Measurements from ENCODE around the gene JAML.

JAML gene

DNA sequence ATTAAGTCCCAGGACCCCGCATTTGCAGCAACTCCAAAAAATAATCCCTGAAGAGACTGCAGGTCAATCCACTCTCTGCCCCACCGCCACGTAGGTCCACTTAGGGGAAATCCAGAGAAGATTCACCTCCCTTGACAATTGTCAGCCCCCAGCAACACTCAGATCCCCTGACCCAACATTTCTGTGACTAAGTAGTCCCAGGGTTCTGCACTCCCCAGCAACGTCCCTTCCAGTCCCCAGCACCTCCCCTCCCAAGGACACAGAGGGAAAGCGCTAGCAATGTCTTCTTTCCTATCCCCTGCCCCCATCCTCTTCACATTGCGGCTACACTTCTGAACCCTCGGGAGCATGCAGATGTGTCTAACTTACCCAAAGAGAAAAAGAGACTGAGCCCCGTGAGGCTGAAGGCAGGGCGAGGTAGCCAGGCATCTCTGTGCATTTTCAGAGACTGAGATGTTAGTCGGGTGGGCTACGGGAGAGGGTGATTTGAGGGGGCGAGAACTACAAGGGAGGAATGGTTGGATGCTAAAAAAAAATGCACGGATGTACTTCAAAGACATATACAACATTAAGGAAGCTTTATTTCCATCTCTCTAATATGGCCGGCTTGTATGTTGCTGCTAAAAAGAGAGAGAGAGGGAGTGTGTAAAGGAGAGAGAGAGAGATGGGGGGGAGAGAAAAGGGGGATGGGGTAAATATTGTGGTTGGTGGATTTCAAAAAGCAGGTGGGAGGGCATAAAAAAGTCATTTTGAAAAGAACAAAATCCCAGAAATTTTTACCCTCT is 48.6 kb downstream of the JAML start, which contains the start of gene SCN2B:
Gene SCN2B, minus strand, starts transcription at position 647 of the 785 bp plus-strand sequence. Its CDS starts 208 bp downstream, at position 439.
- no peaks in the 10 kb centered on the region for H3K9me3 ChIP-seq (ENCODE audit: low read length)
- H3K9ac ChIP-seq (ENCODE audit: low read length): no peak within 1 kb of the TSS
- peak within 1 kb of the TSS; percentile 22 for H3K4me3 ChIP-seq (ENCODE audit: low read depth, low read length, poor library complexity, severe bottlenecking)

DNA sequence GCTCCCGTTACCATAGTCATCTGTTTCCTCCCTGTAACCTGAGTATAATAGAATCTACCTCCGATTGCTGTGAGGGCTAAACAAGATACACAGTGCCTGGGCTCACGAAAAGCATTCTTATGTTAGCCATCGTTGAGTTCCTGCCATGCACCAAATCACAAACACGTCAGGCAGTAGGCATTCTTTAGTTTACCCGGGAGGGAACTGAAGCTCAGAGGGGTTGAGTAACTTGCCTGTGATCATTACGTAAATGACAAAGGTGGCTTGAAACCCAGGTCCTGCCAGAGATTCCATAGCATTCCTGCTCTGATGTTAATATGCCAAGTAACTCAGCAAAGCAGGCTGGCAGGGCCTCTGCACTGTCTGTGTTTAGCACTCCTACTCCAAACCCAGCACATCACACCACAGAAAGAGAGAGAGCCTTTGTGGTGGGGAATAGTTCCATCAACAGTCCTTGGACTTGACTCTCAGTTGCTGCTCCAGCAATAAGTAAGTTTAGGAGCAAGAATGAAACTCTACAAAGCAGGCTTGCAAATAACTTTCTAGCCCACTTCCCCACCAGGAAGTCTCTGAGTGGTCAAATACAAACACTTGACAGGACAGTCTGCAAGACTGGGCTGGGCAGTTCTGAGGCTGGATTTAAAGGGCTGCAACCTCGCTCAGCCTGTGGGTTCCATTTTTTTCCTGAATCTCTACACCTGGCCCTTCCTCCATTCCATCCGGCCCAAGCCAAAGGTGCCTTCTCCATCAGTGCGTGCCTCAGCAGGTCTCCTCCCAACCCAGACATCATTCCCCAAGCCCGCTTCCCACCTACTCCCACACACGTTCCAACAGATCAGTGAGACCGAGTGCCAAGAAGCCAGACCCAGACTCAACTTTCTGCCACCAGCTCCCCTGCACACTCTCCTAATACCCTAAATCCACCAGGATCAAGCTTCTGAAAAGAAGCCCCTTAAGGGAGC is 49.5 kb downstream of the JAML start:
- Histone ChIP-seq H3K9ac (ENCODE audit: low read length) (no peak overlapping the region), H3K4me3 (ENCODE audit: low read depth, low read length, poor library complexity, severe bottlenecking) (no peak overlapping the region), H3K9me3 (ENCODE audit: low read length) (no peaks in the 10 kb centered on the region), H3K9me2 (ENCODE audit: low read depth, low read length) (no peaks in the 10 kb centered on the region), H3K36me3 (ENCODE audit: insufficient read depth, low read length) (no peaks in the 10 kb centered on the region), H3F3A (ENCODE audit: insufficient read depth, low read length) (no peaks in the 10 kb centered on the region), H3K4me2 (ENCODE audit: low read length) (no peak overlapping the region), H3K79me2 (ENCODE audit: insufficient read depth, low read length) (no peaks in the 10 kb centered on the region), H3K27me3 (ENCODE audit: insufficient read depth, low read length) (no peaks in the 10 kb centered on the region; the same call in 1 of the 2 replicates), H3K4me1 (ENCODE audit: insufficient read depth, low read length, severe bottlenecking) (peaks cover 4% of the 10 kb centered on the region), H4K20me1 (ENCODE audit: insufficient read depth, low read length) (no peaks in the 10 kb centered on the region), H2AFZ (ENCODE audit: low read length) (no peak overlapping the region), H3K27ac (ENCODE audit: low read depth, low read length, poor library complexity, severe bottlenecking) (no peak overlapping the region)
- TF ChIP-seq, protein P1, sequence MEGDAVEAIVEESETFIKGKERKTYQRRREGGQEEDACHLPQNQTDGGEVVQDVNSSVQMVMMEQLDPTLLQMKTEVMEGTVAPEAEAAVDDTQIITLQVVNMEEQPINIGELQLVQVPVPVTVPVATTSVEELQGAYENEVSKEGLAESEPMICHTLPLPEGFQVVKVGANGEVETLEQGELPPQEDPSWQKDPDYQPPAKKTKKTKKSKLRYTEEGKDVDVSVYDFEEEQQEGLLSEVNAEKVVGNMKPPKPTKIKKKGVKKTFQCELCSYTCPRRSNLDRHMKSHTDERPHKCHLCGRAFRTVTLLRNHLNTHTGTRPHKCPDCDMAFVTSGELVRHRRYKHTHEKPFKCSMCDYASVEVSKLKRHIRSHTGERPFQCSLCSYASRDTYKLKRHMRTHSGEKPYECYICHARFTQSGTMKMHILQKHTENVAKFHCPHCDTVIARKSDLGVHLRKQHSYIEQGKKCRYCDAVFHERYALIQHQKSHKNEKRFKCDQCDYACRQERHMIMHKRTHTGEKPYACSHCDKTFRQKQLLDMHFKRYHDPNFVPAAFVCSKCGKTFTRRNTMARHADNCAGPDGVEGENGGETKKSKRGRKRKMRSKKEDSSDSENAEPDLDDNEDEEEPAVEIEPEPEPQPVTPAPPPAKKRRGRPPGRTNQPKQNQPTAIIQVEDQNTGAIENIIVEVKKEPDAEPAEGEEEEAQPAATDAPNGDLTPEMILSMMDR (IDR thresholded peaks at IDR 0.05; ENCODE audit: low read length): no peak
- TF ChIP-seq EZH2 (IDR thresholded peaks at IDR 0.05; ENCODE audit: borderline replicate concordance, low read length): no peak

More for the DNA sequence above, 48.6 kb downstream of the JAML start, which contains the start of gene SCN2B:
- no peak within 1 kb of the TSS for H3K4me2 ChIP-seq (ENCODE audit: low read length)
- no peak within 1 kb of the TSS for H3K27ac ChIP-seq (ENCODE audit: low read depth, low read length, poor library complexity, severe bottlenecking)
- H3K4me1 ChIP-seq (ENCODE audit: insufficient read depth, low read length, severe bottlenecking): peaks cover 5% of the 10 kb centered on the region
- H3K9me2 ChIP-seq (ENCODE audit: low read depth, low read length): no peaks in the 10 kb centered on the region
- H3K79me2 ChIP-seq (ENCODE audit: insufficient read depth, low read length): no peaks in the 10 kb centered on the region
- TF ChIP-seq, protein P1 (IDR thresholded peaks at IDR 0.05; ENCODE audit: low read length): no peak
- no peak for TF ChIP-seq EZH2 (IDR thresholded peaks at IDR 0.05; ENCODE audit: borderline replicate concordance, low read length)
- H3F3A ChIP-seq (ENCODE audit: insufficient read depth, low read length): no peaks in the 10 kb centered on the region
- H3K27me3 ChIP-seq (ENCODE audit: insufficient read depth, low read length): no peaks in the 10 kb centered on the region
- no peaks in the 10 kb centered on the region for H3K36me3 ChIP-seq (ENCODE audit: insufficient read depth, low read length)
- H4K20me1 ChIP-seq (ENCODE audit: insufficient read depth, low read length): no peaks in the 10 kb centered on the region
- H2AFZ ChIP-seq (ENCODE audit: low read length): no peak within 1 kb of the TSS

DNA sequence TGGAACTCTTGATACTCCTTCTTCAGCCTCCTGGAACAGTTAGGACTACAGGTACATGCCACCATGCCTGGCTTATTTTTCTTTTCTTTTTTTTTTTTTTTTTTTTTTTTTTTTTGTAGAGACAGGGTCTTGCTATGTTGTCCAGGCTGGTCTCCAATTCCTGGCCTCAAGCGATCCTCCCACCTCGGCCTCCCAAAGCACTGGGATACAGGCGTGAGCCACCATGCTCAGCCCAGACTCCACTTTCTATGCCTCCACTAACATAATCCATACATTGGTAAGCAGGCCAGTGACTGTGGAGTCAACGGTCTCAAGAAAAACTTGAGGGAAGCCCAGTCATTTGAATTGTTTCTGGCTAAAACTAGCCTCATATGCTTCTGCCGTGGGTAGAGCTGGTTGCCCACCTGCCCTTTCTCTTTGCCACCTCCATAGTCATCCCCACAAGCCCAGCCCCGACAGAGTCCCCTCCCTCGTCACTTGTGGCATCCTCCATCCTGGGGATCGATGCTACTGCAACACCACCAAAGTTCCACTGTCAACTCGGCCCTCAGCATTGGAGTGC is 50.7 kb downstream of the JAML start:
- no peak overlapping the region for H3K4me2 ChIP-seq (ENCODE audit: low read length)
- H3K27me3 ChIP-seq (ENCODE audit: insufficient read depth, low read length): no peaks in the 10 kb centered on the region; the same call in 1 of the 2 replicates

More for the DNA sequence above, 50.7 kb downstream of the JAML start:
- TF ChIP-seq EZH2 (IDR thresholded peaks at IDR 0.05; ENCODE audit: borderline replicate concordance, low read length): no peak
- TF ChIP-seq, protein P1 (IDR thresholded peaks at IDR 0.05; ENCODE audit: low read length): no peak
- no peaks in the 10 kb centered on the region for H3K79me2 ChIP-seq (ENCODE audit: insufficient read depth, low read length)
- no peaks in the 10 kb centered on the region for H3K4me1 ChIP-seq (ENCODE audit: insufficient read depth, low read length, severe bottlenecking)
- H2AFZ ChIP-seq (ENCODE audit: low read length): no peak overlapping the region
- H3F3A ChIP-seq (ENCODE audit: insufficient read depth, low read length): no peaks in the 10 kb centered on the region
- no peak overlapping the region for H3K27ac ChIP-seq (ENCODE audit: low read depth, low read length, poor library complexity, severe bottlenecking)
- no peaks in the 10 kb centered on the region for H4K20me1 ChIP-seq (ENCODE audit: insufficient read depth, low read length)
- no peaks in the 10 kb centered on the region for H3K9me2 ChIP-seq (ENCODE audit: low read depth, low read length)
- no peaks in the 10 kb centered on the region for H3K9me3 ChIP-seq (ENCODE audit: low read length)
- no peak overlapping the region for H3K4me3 ChIP-seq (ENCODE audit: low read depth, low read length, poor library complexity, severe bottlenecking)
- H3K9ac ChIP-seq (ENCODE audit: low read length): no peak overlapping the region
- H3K36me3 ChIP-seq (ENCODE audit: insufficient read depth, low read length): no peaks in the 10 kb centered on the region

Data from OCI-LY1 (cell line).